Loucy (cell line): ENCODE data around the gene CCDC137.

ENCODE experiments used
- CTCF ChIP-seq: fragments of 200-600 bp; sonication (generic); conservative IDR thresholded peaks from 2 replicates; pipeline ENCODE4 v1.5.1; 2014; ENCODE audit warnings: mild to moderate bottlenecking, antibody characterized with exemption, low read length
- EZH2phosphoT487 ChIP-seq: fragments of 200-600 bp; IDR thresholded peaks from 2 replicates; pipeline ENCODE4 v1.6.1; 2018; ENCODE audit warnings: antibody characterized with exemption, mild to moderate bottlenecking, moderate library complexity, borderline replicate concordance

DNA sequence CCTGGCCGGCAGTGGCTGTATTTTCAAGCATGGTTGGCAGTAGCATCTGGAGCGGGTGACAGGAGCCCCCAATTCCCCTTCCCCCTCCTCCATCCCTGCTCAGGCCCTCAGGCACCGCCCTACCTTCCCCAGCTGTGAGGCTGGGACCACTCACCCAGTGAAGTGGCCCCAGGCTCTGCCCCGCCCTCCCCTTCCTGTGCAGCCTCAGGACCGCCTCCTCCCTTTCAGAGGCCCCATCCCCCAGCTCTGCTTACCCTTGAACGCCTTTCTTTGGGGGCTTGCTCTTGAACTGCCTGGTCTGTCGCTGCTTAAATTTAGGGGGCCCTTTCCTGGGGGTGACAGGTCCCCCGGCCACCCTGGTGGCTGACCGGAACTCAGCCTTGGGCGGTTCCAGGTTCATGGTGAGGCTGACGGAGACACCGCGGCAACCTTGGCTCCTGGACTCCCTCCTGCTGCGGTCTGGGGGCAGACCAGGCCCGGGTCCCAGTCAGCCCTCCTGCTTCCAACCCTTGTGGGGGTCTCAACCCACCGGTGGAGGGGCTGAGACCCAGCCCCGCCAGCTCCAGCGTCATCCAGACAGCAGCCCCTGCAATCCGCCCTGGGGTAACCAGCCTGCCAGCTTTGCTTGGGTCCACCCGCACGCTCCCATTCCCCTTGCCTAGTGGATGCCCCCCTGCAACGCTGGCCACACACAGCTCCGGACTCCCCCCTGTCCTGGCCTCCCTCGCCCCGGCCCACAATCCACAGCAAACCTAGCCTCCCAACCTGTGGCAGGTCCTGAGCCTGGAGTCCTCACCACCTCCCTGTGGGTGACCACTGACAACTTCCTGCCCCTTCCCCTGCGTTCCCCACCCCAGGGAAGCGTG, 13.4 kb upstream of the CCDC137 start:
- TF ChIP-seq CTCF (no peak), EZH2phosphoT487 (no peak)
